Neuronal stem cell (in vitro differentiated cells): ENCODE measurements around the gene AMZ1.
A peak's percentile ranks its signal among the peaks of the same experiment; 100 is the strongest.

Experiments used
- DNase-seq: peaks from one replicate; pipeline ENCODE4 v3.0.0-alpha.2; 2013; ENCODE audit warnings: low spot score
- H2AFZ ChIP-seq: one replicate; pipeline ENCODE4 v1.6.1; 2013; ENCODE audit warnings: mild to moderate bottlenecking, low read length, inconsistent platforms
- H2AK5ac ChIP-seq: 2 replicates; pipeline ENCODE4 v1.6.1; 2013; ENCODE audit warnings: low read depth, mild to moderate bottlenecking, inconsistent platforms, low read length, moderate library complexity, mixed read lengths
- H2BK120ac ChIP-seq: 2 replicates; pipeline ENCODE4 v1.6.1; 2013; ENCODE audit warnings: low read depth, mild to moderate bottlenecking, inconsistent platforms, low read length, moderate library complexity, mixed read lengths
- H2BK12ac ChIP-seq: one replicate; pipeline ENCODE4 v1.6.1; 2013; ENCODE audit warnings: low read length, inconsistent platforms
- H2BK15ac ChIP-seq: 2 replicates; pipeline ENCODE4 v1.6.1; 2013; ENCODE audit warnings: mild to moderate bottlenecking, low read length, inconsistent platforms, mixed read lengths
- H2BK5ac ChIP-seq: one replicate; pipeline ENCODE4 v1.6.1; 2013; ENCODE audit warnings: inconsistent platforms, mild to moderate bottlenecking, low read length, moderate library complexity
- H3K14ac ChIP-seq: one replicate; pipeline ENCODE4 v1.6.1; 2013; ENCODE audit warnings: low read length, inconsistent platforms
- H3K18ac ChIP-seq: 2 replicates; pipeline ENCODE4 v1.6.1; 2013; ENCODE audit warnings: low read length, inconsistent platforms
- H3K23ac ChIP-seq: 2 replicates; pipeline ENCODE4 v1.6.1; 2013; ENCODE audit warnings: low read depth, mild to moderate bottlenecking, mixed read lengths, low read length, inconsistent platforms; ENCODE audit not compliant: poor library complexity
- H3K27ac ChIP-seq: replicated peaks from 3 replicates; pipeline ENCODE4 v1.5.1; 2013; ENCODE audit warnings: low read length, inconsistent platforms
- H3K27me3 ChIP-seq, 3 experiments: 2 replicates each; pipeline ENCODE4 v1.6.1; 2013; ENCODE audit warnings: low read length in 3 of 3, mild to moderate bottlenecking in 2 of 3, inconsistent platforms in 1 of 3, low read depth in 1 of 3, mixed read lengths in 1 of 3, moderate library complexity in 1 of 3; ENCODE audit not compliant: control insufficient read depth in 3 of 3, insufficient read depth in 3 of 3
- H3K36me3 ChIP-seq, 2 donors: replicated peaks in 1 of 2; 2 replicates each; pipeline ENCODE4 v1.6.1; 2013; ENCODE audit warnings: low read length in 2 of 2; ENCODE audit not compliant: control insufficient read depth in 2 of 2, insufficient read depth in 2 of 2
- H3K4ac ChIP-seq: 2 replicates; pipeline ENCODE4 v1.6.1; 2013; ENCODE audit warnings: inconsistent platforms, mild to moderate bottlenecking, low read length, moderate library complexity
- H3K4me1 ChIP-seq, 2 donors: 1 replicate in 1 of 2; 2 replicates in 1 of 2; pipeline ENCODE4 v1.6.1; 2013; ENCODE audit warnings: low read length in 2 of 2, low read depth in 1 of 2; ENCODE audit not compliant: control insufficient read depth in 2 of 2, insufficient read depth in 1 of 2
- H3K4me2 ChIP-seq: one replicate; pipeline ENCODE4 v1.6.1; 2013; ENCODE audit warnings: mild to moderate bottlenecking, low read length, inconsistent platforms; ENCODE audit not compliant: insufficient read depth, poor library complexity, severe bottlenecking
- H3K4me3 ChIP-seq, 2 donors: 2 replicates each; pipeline ENCODE4 v1.5.1; 2013; ENCODE audit warnings: low read length in 2 of 2, mild to moderate bottlenecking in 2 of 2, inconsistent platforms in 1 of 2, moderate library complexity in 1 of 2
- H3K79me1 ChIP-seq: one replicate; pipeline ENCODE4 v1.6.1; 2013; ENCODE audit warnings: low read depth, mild to moderate bottlenecking, inconsistent platforms, low read length, moderate library complexity
- H3K9ac ChIP-seq: one replicate; pipeline ENCODE4 v1.6.1; 2013; ENCODE audit warnings: mild to moderate bottlenecking, low read depth, low read length, inconsistent platforms; ENCODE audit not compliant: poor library complexity
- H3K9me3 ChIP-seq, 2 donors: replicated peaks in 1 of 2; 2 replicates each; pipeline versions ENCODE3 to v1.6.1; 2013; ENCODE audit warnings: low read length in 2 of 2, mild to moderate bottlenecking in 2 of 2, inconsistent platforms in 1 of 2, low read depth in 1 of 2, mixed read lengths in 1 of 2, moderate library complexity in 1 of 2; ENCODE audit not compliant: control insufficient read depth in 2 of 2, insufficient read depth in 1 of 2
- H4K8ac ChIP-seq: one replicate; pipeline ENCODE4 v1.6.1; 2013; ENCODE audit warnings: low read depth, mild to moderate bottlenecking, inconsistent platforms, low read length, moderate library complexity
- H4K91ac ChIP-seq: one replicate; pipeline ENCODE4 v1.6.1; 2013; ENCODE audit warnings: low read length, low read depth, mild to moderate bottlenecking, inconsistent platforms; ENCODE audit not compliant: poor library complexity
- WGBS, 2 donors: extraction: QIAGEN DNeasy Blood & Tissue Kit; methylation state at CpG; one replicate each; pipeline ENCODE4 v1.1.7; 2013; ENCODE audit warnings: missing lambda C conversion rate in 2 of 2, mixed read lengths in 1 of 2; ENCODE audit not compliant: insufficient read length in 2 of 2, insufficient replicate concordance in 1 of 2; ENCODE audit errors: extremely low coverage in 2 of 2; 5-methylcytosine and 5-hydroxymethylcytosine counted together

AMZ1 gene

DNA sequence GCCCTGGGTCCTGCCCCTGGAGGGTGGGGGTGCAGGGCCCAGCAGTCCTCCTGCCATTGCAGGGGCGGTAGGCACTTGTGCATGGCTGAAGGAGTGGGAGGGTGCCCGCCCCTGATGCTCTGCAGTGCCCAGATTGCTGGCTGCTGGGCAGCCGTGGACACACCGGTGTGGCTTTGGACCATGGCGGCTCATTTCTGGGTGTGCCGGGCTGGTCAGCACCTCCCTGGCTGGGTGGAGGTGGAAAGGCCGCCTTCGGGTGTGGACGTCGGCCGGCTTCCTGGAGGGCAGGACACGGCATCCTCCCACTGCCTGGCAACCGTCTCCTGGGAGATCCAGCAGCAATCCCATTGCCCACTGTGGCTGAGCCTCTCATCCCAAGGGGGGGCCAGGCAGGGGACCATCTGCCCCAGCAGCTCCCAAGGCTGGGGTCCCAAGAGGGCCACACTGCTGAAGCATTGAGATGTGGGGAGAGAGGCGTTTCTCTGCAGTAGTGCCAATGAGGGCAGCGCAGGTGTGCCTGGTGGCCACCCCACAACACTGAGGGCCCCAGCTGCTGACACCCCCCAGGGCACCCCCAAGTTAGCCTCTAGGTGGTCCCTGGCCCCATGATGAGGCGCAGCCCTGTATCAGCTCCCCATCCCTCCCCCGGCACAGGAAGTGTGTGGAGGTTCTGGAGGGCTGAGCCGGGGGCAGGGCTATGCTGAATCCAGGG lies 43.3 kb upstream of the AMZ1 start:
- Histone ChIP-seq H2BK15ac (no peak overlapping the region), H3K4ac (no peak overlapping the region), H3K14ac (peak overlapping the region; percentile 97), H3K4me2 (no peak overlapping the region), H2BK5ac (peak overlapping the region; percentile 66), H2BK120ac (no peak overlapping the region), H2AK5ac (peak overlapping the region; percentile 68), H3K27me3 (no peaks in the 10 kb centered on the region), H3K4me3 (no peak overlapping the region), H2AFZ (no peak overlapping the region), H3K9me3 (no peaks in the 10 kb centered on the region), H4K8ac (no peak overlapping the region), H3K27ac (peak overlapping the region; percentile 31), H3K9ac (peak overlapping the region; percentile 60), H2BK12ac (no peak overlapping the region), H3K79me1 (peaks cover 45% of the 10 kb centered on the region), H3K23ac (peak overlapping the region; percentile 93), H4K91ac (no peak overlapping the region), H3K4me1 (peaks cover 35 to 40% of the 10 kb centered on the region in 2 donors), H3K18ac (peak overlapping the region; percentile 87), H3K36me3 (peaks cover 34 to 47% of the 10 kb centered on the region in 2 donors)
- no peak for DNase-seq
- no CpG with 5 or more reads among the region's 18 CpGs for WGBS, 2 donors

- Histone ChIP-seq H3K4me1 (peaks cover 34 to 38% of the 10 kb centered on the region in 2 donors), H3K79me1 (peaks cover 43% of the 10 kb centered on the region), H3K23ac (peak overlapping the region; percentile 96), H3K9ac (peak overlapping the region; percentile 60), H3K27me3 (no peaks in the 10 kb centered on the region), H3K9me3 (no peaks in the 10 kb centered on the region), H3K27ac (peak overlapping the region; percentile 31), H3K36me3 (peaks cover 36 to 47% of the 10 kb centered on the region in 2 donors), H2AK5ac (no peak overlapping the region), H3K4ac (no peak overlapping the region), H2BK120ac (peak overlapping the region; percentile 18), H2AFZ (no peak overlapping the region), H4K8ac (no peak overlapping the region), H3K18ac (peak overlapping the region; percentile 87), H2BK12ac (peak overlapping the region; percentile 22), H3K4me2 (no peak overlapping the region), H3K14ac (peak overlapping the region; percentile 97), H4K91ac (no peak overlapping the region), H2BK5ac (peak overlapping the region; percentile 66), H2BK15ac (no peak overlapping the region), H3K4me3 (no peak overlapping the region)
- no peak for DNase-seq
- WGBS, 2 donors, result no CpG with 5 or more reads among the region's 14 CpGs
Measured at GRCh38 chr7:2645274-2645868, 42.6 kb upstream of the AMZ1 start.

DNA sequence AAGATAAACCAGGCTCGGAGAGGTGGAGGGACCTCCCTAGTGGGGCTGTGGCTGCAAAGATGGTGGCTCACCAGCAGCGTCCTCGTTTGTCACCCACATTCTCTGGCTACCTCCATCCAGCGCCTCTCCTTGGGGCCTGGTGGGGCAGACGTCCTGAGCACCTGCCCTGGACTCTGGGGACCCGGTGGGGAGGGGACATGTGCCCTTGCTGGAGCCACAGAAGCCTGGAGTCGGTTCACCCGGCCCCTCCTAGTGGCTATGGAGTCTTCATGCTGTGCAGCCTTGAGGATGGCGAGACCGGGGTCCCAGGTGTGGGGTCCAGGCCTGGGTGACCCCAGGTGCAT lies 41.7 kb upstream of the AMZ1 start:
- H3K9me3 ChIP-seq, result no peaks in the 10 kb centered on the region
- no peak overlapping the region for H2BK15ac ChIP-seq

More for the DNA sequence above, 41.7 kb upstream of the AMZ1 start:
- no peak for DNase-seq
- Histone ChIP-seq H3K79me1 (peaks cover 36% of the 10 kb centered on the region), H2BK12ac (peak overlapping the region; percentile 3), H4K91ac (no peak overlapping the region), H3K14ac (no peak overlapping the region), H3K36me3 (peaks cover 38 to 53% of the 10 kb centered on the region in 2 donors), H2BK5ac (peak overlapping the region; percentile 66), H3K4me1 (peaks cover 25 to 30% of the 10 kb centered on the region in 2 donors), H2AFZ (no peak overlapping the region), H3K18ac (peak overlapping the region; percentile 48), H3K4ac (no peak overlapping the region), H3K23ac (peak overlapping the region; percentile 65), H3K27me3 (no peaks in the 10 kb centered on the region), H3K9ac (no peak overlapping the region), H2AK5ac (peak overlapping the region; percentile 75), H3K4me3 (no peak overlapping the region), H4K8ac (no peak overlapping the region), H3K27ac (no peak overlapping the region), H2BK120ac (no peak overlapping the region), H3K4me2 (no peak overlapping the region)
- WGBS, 2 donors, result no CpG with 5 or more reads among the region's 10 CpGs
